A673 (cell line): ENCODE results near the gene TGM3. TPM values are rescaled to one million over a fixed set of nuclear protein-coding genes. Genes with fewer than 3 reads are reported as not detected.
A peak's percentile ranks its signal among the peaks of the same experiment; 100 is the strongest.

ENCODE experiments used
- BruUV-seq: library from RNA; stranded (reverse); fragments of 400-500 nt; replicated peaks from 2 replicates; lab custom pipeline; 2021; lab: Mats Ljungman, UMichigan
- CTCF ChIA-PET: fragments of 300-600 bp; sonication (Branson Sonifier 250); formaldehyde crosslinking; loops from one replicate; lab custom pipeline; 2022; ENCODE audit warnings: antibody characterized with exemption; lab: Charles Lee
- POLR2A ChIA-PET: fragments of 300-600 bp; sonication (Branson Sonifier 250); formaldehyde crosslinking; loops from one replicate; lab custom pipeline; 2022; ENCODE audit warnings: antibody characterized with exemption; ENCODE audit not compliant: low non-redundant PET; lab: Charles Lee
- DNase-seq: peaks from one replicate; pipeline ENCODE4 v3.0.0-alpha.2; 2015; ENCODE audit warnings: low spot score
- H3K27ac ChIP-seq: fragments of 200-600 bp; sonication (generic); 2 replicates; pipeline ENCODE4 v1.5.1; 2016; ENCODE audit warnings: mixed run types, low read depth, mild to moderate bottlenecking, mixed read lengths, antibody characterized with exemption, low read length; ENCODE audit not compliant: poor library complexity, severe bottlenecking
- H3K27me3 ChIP-seq: fragments of 200-600 bp; sonication (generic); replicated peaks from 2 replicates; pipeline ENCODE4 v1.6.1; 2017; ENCODE audit warnings: mixed run types, low read depth, mild to moderate bottlenecking, mixed read lengths, antibody characterized with exemption, low read length; ENCODE audit not compliant: insufficient read depth, poor library complexity
- H3K36me3 ChIP-seq: fragments of 200-600 bp; sonication (generic); 2 replicates; pipeline ENCODE4 v1.6.1; 2016; ENCODE audit warnings: mixed run types, mild to moderate bottlenecking, mixed read lengths, antibody characterized with exemption, low read length; ENCODE audit not compliant: insufficient read depth, poor library complexity, severe bottlenecking
- H3K4me1 ChIP-seq: fragments of 200-600 bp; sonication (generic); 2 replicates; pipeline ENCODE4 v1.6.1; 2017; ENCODE audit warnings: mixed run types, mild to moderate bottlenecking, mixed read lengths, antibody characterized with exemption, low read length; ENCODE audit not compliant: insufficient read depth, poor library complexity, severe bottlenecking
- H3K4me3 ChIP-seq: fragments of 200-600 bp; sonication (generic); 2 replicates; pipeline ENCODE4 v1.5.1; 2016; ENCODE audit warnings: low read depth, mixed run types, mild to moderate bottlenecking, mixed read lengths, low read length; ENCODE audit not compliant: poor library complexity, severe bottlenecking
- H3K9me3 ChIP-seq: fragments of 200-600 bp; sonication (generic); 2 replicates; pipeline ENCODE4 v1.6.1; 2016; ENCODE audit warnings: mixed run types, low read depth, mild to moderate bottlenecking, mixed read lengths, antibody characterized with exemption, low read length; ENCODE audit not compliant: poor library complexity, severe bottlenecking
- CTCF ChIP-seq: fragments of 300-800, 200-600 bp; sonication (generic); conservative IDR thresholded peaks from 2 replicates; pipeline ENCODE4 v1.5.1; 2017; ENCODE audit warnings: low read depth, mild to moderate bottlenecking, antibody characterized with exemption, low read length, moderate library complexity, mixed read lengths
- EZH2 ChIP-seq: fragments of 200-600 bp; sonication (generic); IDR thresholded peaks from 2 replicates; pipeline ENCODE4 v1.6.1; 2017; ENCODE audit warnings: borderline replicate concordance, low read depth, mild to moderate bottlenecking, mixed read lengths, antibody characterized with exemption, low read length; ENCODE audit not compliant: poor library complexity, severe bottlenecking
- intact Hi-C: fragments of 100-400 bp; cut with micrococcal nuclease; formaldehyde crosslinking; loops from one replicate; pipeline ENCODE4 v1.10.0; 2022; ENCODE audit not compliant: unreplicated experiment
- total RNA-seq: library from RNA; stranded (reverse); gene quantifications from 2 replicates; pipeline ENCODE4 v1.2.3, GENCODE V29; 2021

The TGM3 gene
- total RNA-seq, 1 experiment from 2014 or later = 0.11 TPM

GRCh38 chr20:2312876-2313275, 17.1 kb downstream of the TGM3 start:
- intact Hi-C loops = no loop called here
- ChIA-PET POLR2A (interaction anchor here (0.7 kb wide), 1 partner anchor 527 kb away, joined by 16 read pairs; no protein-coding TSS in a partner anchor), CTCF (no interaction called here)
- no peak for DNase-seq
- peaks cover 3% of the 10 kb centered on the region for H3K4me1 ChIP-seq
- TF ChIP-seq EZH2 (no peak), CTCF (no peak)
- no peaks in the 10 kb centered on the region for H3K36me3 ChIP-seq
- no peaks in the 10 kb centered on the region for H3K27me3 ChIP-seq
- no peak overlapping the region for H3K27ac ChIP-seq
- H3K4me3 ChIP-seq = no peak overlapping the region
- BruUV-seq = no TSS peak
- no peaks in the 10 kb centered on the region for H3K9me3 ChIP-seq

- no peak overlapping the region for H3K4me3 ChIP-seq
- ChIA-PET CTCF (no interaction called here), POLR2A (no interaction called here)
- no peak overlapping the region for H3K27ac ChIP-seq
- no TSS peak for BruUV-seq
- DNase-seq = no peak
- H3K4me1 ChIP-seq = peaks cover 3% of the 10 kb centered on the region
- H3K36me3 ChIP-seq = no peaks in the 10 kb centered on the region
- no peaks in the 10 kb centered on the region for H3K9me3 ChIP-seq
- intact Hi-C loops = no loop called here
- TF ChIP-seq EZH2 = no peak
- TF ChIP-seq CTCF = no peak
- no peaks in the 10 kb centered on the region for H3K27me3 ChIP-seq
Observed at GRCh38 chr20:2313316-2313715, 17.5 kb downstream of the TGM3 start.

- peak; percentile 49 for DNase-seq
- Histone ChIP-seq H3K27ac (no peak overlapping the region), H3K27me3 (no peaks in the 10 kb centered on the region), H3K4me1 (peaks cover 3% of the 10 kb centered on the region), H3K36me3 (no peaks in the 10 kb centered on the region), H3K9me3 (no peaks in the 10 kb centered on the region), H3K4me3 (no peak overlapping the region)
- CTCF ChIA-PET = no interaction called here
- no TSS peak for BruUV-seq
- POLR2A ChIA-PET = no interaction called here
- TF ChIP-seq EZH2 (no peak), CTCF (no peak)
- intact Hi-C loops = no loop called here
Observed at GRCh38 chr20:2314759-2315439, 19.1 kb downstream of the TGM3 start.
